ENCODE results near the gene PHF12.

The PHF12 gene

DNA sequence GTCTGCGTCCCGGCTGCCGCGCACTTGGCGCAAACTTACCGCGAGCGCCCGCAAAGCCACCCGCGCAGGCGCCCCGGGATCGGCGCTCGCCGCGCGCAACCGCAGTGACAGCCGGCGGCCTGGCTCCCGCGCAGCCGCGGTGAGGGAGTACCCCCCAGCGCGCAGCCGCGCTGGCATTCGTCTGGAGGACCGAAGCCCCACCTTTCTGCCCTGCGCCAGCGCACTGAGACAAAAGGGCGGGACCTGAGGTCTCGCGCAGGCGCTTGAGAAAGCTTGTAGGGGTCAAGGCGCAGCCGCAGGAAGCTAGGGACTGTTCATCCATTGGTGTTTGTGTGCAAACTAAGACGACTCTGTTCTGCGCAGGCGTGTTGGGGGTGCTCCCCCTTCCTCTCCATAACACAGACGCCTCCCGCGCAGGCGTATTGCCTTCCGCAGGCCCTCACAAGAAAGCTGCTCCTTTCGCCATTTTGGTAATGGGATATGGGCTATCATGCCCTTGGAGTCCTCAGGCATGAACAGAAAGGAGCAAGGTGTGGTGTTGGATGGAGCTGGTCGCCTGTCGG, at the start of gene PHF12:
Gene PHF12, minus strand, starts transcription at position 91 of the 563 bp plus-strand sequence. CDS start 558 bp downstream, outside the sequence.
- peak; percentile 100 for DNase-seq

GRCh38 chr17:29000973-29001372, 49.7 kb upstream of the PHF12 start:
- DNase-seq = no peak

DNA sequence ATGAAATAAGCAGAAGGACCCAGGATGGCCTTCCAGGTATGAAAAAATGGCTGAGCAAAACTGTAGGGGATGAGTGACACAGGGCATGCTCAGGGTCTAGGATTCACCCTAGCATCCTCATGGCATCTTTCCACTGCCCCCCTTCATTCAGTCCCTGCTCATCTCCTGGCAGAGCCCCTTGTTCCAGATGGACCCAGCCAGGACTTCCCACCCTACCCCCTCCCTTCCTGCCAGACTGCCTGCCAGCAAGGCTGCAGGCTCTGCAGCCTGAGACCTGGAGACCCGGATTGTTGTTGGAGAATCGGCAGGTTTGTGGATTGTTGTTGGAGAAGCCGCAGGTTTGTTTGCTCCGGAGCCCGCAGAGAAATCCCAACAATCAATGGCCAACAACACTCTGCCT, 47.9 kb upstream of the PHF12 start:
- peak; percentile 74 for DNase-seq

DNA sequence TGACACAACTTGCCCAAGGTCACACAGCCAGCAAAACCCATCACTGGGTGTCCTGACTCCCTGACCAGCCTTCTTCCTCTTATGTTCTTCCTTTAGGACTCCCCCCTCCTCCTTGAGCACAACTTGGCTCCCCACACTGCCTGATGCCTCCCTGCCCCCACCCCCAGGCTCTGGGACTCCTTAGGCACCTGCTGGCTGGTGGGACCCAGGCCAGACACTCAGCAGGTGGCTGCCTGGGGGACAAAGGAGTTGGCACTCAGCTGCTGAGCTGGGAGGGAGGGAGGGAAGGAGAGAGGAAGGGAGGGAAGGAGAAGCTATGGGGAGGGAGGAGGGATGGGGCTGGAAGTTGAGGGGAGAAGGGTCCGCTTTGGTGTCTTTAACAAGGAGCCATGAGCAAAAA, 46.5 kb upstream of the PHF12 start:
- peak; percentile 86 for DNase-seq

DNA sequence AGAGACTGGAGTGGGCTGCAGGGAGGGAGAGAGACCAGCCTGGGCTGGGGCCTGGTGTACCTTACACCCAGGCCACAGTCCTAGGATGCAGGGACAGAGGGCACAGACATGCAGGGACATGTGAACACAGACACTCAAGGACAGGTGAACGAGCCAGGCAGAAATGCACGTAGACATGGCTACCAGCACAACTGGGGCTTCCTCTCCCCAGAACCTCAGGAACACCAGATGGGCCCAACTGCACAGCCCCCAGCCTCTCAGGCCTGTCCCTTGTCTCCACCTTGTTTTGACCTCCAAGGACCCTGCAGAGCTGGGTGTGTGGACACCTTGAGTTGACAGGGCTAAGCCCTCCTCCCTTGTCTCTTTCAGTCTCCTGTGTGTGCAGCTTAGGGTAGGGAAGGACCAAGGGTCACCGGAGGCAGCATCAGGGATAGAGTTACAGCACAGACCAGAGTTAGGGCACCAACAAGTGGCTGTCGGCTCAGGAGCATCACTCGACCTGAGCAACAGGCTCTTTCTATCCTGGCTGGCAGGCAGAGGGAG, 45.3 kb upstream of the PHF12 start:
- no peak for DNase-seq

DNA sequence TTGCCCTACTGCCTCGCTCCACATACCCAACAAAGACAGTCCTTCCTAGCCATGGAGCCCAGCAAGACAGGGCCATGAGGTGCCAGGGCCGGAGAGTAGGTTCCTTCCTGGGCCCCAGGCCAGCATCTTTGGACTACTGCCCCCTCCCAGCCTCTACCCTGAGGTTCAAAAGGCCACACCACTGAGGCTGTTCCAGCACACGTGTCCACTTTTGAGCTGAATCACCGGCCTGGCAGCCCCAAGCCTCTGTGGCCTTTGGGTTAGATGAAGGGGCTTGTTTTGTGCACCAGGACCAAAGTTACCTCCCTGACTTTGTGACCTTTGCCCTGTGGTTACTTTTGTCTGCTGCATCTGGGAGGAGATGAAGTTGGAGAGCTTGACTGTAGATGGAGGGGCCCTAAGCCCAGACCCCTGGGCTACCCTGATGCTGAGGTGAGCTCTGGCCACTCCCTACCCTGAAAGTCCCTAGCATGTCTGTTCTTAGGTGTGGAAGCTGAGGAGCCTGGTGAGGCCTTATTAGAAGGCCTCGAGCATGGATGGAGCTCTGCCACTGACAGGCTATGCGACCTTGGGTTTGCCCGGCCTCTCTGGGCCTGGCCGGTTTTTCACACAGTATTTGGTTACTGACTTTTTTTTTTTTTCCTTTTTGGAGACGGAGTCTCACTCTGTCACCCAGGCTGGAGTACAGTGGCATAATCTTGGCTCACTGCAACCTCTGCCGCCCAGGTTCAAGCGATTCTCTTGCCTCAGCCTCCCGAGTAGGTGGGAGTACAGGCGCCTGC, 42.5 kb upstream of the PHF12 start:
- DNase-seq = no peak

DNA sequence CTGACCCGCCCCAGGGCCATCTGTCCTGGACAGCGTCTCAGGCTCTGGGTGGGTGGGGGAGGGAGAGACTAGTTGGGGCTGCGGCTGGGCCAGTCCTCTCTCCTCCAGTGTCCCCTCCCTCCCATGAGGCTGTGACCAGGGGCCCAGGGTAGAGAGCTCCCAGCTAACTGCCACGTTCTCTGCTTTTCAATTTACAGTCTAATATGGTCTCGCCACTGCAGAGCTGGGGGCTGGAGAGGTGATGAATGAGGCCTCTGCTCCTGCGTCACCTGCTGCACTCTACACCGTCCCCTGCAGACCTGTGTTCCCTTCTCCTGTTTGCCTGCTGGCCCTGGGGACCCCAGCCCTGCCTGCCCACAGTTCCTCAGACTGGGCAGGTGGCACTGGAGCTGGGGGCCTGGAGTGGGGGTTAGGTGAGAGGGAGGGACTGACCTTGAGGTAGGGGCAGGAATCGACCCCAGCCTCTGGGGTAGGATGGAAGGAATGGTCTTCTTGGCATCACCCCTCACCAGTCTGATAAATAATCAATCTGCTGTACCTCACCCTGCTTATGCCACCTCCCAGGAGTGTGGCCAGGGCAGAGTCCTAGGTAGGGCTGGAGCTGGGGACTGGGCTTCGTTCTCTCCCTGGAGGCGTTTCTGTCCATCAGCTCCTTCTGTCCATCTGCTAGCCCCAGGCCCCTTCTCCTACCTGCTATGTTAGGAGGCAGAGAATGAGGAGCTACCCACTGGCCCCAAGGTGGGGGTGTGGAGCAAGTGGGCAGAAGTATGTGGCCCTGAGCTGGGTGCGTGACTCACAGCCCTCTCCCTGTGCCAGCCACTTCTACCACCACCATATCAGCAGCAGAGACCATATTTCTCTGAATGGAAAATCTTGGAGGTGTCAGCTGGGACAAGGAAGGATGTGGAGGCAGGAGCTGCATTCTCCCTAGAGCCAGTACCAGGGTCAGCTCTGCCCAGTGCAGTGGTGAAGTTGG, 41.6 kb upstream of the PHF12 start:
- no peak for DNase-seq

GRCh38 chr17:28992185-28992584, 40.9 kb upstream of the PHF12 start:
- DNase-seq = no peak

- DNase-seq = no peak
Measured at GRCh38 chr17:28991779-28992178, 40.5 kb upstream of the PHF12 start.

DNA sequence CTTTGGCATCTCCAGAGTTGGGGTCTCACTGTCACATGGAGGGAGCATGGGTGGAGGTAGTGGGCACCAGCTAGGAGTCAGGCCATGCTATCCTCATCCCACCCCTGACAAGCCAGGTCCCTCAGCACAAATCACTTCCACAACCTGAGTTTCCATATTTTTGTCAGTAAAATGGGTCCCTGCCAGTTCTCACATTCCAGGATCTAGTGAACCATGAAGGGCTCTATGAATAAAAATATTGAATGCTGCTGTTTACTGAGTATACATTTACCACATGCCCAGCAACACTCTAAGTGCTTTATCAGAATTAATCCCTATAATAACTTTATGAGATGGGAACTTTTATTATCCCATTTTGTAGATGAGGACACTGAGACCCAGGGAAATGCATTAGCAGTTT, 37.7 kb upstream of the PHF12 start:
- no peak for DNase-seq

DNA sequence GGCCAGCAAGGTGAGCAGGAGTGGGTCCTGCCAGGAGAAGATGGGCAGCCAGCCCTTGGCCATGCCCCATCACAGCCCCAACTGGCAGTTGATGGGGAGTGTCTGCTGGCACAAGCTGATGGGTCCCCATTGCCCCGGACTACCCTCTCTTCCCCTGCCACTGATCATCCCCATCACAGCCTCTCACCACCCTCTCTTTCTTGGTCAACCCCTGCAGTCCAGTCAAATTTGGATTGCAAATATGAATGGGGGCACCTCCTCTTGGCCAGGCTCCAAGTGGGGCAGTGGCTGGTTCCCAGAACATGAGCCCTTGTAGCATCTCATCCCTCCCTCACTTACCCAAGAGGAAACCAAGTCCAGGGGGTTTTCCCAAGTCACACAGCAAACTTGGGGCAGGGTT, 37.2 kb upstream of the PHF12 start:
- no peak for DNase-seq

DNA sequence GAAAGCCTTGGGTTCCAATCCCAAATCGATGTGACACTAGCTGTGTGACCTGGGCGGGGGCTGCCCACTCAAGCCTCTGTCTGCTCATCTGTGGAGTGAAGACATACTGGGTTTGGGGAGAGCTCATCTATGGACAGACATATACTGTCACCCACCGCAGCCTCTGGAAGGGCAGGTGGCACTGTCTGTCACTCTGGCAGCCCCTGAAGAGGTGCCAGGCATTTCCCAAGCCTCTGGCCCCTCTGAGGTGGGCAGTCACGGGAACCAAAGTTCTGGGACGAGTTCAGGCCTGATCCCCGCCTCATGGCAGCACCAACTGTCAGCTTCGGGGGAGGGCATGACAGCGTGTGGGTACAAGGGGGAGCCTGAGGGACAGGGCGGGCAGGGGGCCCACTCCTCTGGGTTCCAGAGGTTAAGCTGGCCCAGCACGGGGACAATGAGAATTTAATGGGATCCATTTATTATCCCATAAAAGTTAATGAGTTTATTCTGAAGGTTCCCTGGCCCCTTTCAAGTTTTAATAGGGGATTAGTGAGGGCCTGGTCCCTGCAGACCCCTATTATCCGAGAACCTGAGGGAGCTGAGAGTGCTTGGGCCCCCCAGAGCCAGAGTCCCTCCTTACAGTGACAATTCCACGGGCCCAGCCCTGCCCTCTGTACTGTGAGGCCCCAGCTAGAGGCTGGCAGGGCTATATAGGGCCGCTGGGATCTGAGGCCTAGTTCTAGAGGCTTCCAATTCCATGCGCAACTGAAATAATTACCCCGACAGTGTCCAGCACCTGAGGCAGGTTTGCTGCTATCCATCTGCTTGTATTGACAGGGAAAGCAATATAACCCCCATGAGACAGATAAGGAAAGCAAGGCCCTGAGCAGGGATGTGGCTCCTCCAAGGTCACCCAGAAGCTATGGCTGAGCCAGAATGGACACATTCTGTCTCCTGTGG, 35.7 kb upstream of the PHF12 start:
- DNase-seq = no peak

GRCh38 chr17:28985950-28986713, 34.8 kb upstream of the PHF12 start:
- DNase-seq = peak; percentile 64

- no peak for DNase-seq
Measured at GRCh38 chr17:28983286-28984230, 32.2 kb upstream of the PHF12 start.

GRCh38 chr17:28982131-28982793, 30.9 kb upstream of the PHF12 start:
- no peak for DNase-seq

GRCh38 chr17:28978356-28978964, 27.1 kb upstream of the PHF12 start:
- DNase-seq = no peak

DNA sequence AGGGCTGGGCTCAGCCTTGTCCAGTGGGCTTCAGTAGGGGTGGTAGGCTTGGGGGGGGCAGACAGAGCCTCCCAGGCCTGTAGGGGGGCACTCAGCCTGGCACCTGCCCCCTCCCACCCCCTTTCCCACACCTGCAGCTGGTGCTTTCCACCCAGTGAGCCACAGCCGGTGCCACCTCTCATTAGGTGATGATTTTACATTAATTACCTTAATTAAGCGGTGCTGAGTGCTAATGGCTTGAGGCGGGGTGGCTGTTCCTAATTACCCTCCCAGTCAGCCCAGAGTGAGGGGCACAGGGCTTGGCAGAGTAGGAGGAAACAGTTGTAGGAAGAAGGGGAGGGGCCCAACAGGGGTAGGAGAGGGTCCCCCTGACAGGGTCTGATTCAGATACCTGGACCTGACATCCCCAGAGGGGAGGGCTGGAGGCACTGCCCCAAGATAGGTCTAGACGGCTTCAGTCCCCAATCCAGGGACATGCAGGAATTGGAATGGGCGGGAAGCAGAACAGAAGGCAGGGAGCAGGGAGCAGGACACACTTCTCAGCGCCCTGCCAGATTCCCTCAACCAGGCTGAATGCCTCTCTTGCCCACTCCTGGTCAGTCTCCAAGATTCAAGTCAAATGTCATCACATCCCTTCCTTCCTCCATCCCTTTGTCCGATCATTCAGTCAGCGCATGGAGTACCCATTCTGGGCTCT, 26.5 kb upstream of the PHF12 start:
- no peak for DNase-seq

- no peak for DNase-seq
Measured at GRCh38 chr17:28975646-28976045, 24.3 kb upstream of the PHF12 start.

Measured in NCI-H146 (cell line).